Lower leg skin (tissue), 3 donors: Measurements from ENCODE around the gene USP35.

Source experiments
- CTCF ChIP-seq, 3 donors: fragments of 450-650 bp; IDR thresholded peaks; one replicate each; pipeline ENCODE4 v1.5.1; 2016; ENCODE audit warnings: antibody characterized with exemption in 3 of 3, mild to moderate bottlenecking in 3 of 3, moderate library complexity in 2 of 3
- POLR2A ChIP-seq, 2 donors: fragments of 450-650 bp; IDR thresholded peaks; one replicate each; pipeline ENCODE4 v1.6.1; 2016 to 2017; ENCODE audit warnings: antibody characterized with exemption in 2 of 2, mild to moderate bottlenecking in 1 of 2, moderate library complexity in 1 of 2

- TF ChIP-seq CTCF (IDR thresholded peaks at IDR 0.05) (no peak), POLR2A (IDR thresholded peaks at IDR 0.05) (no peak)
Measured at GRCh38 chr11:78161962-78162371, 26.8 kb upstream of the USP35 start.
